Tibial nerve (tissue), 3 donors: Measurements from ENCODE around the gene ZNF500.

Source experiments
- POLR2A ChIP-seq, 2 donors: fragments of 450-650 bp; IDR thresholded peaks; one replicate each; pipeline ENCODE4 v1.6.1; 2017; ENCODE audit warnings: antibody characterized with exemption in 2 of 2, mild to moderate bottlenecking in 2 of 2, moderate library complexity in 2 of 2
- TF ChIP-seq, protein P1 (sequence below), 5 experiments: fragments of 200-600 bp in 3 of 5; fragments of 450-650 bp in 2 of 5; sonication (generic) in 3 of 5; IDR thresholded peaks; one replicate each; pipeline ENCODE4 v1.5.1; 2016 to 2019; ENCODE audit warnings: antibody characterized with exemption in 5 of 5, mild to moderate bottlenecking in 3 of 5, moderate library complexity in 2 of 5

DNA sequence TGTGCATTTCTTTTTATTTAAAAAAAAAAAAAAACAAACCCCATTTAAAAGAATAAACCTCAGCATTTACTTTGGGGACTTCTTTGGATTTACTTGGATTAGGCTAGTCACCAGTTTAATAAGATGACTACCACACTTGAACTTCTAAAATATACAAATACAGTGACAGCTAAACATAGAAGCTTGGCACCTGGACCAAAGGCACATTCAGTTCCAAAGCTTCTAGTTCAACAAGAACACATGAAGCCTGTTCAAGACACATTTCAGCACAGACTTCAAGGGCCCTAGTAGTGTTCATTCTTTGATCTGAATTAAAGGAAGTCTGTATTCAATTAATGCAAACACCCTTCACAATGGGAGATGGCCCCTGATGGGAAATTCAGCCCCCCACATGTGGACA is 47.1 kb upstream of the ZNF500 start:
- no peak for TF ChIP-seq POLR2A (IDR thresholded peaks at IDR 0.05)
- TF ChIP-seq, protein P1, sequence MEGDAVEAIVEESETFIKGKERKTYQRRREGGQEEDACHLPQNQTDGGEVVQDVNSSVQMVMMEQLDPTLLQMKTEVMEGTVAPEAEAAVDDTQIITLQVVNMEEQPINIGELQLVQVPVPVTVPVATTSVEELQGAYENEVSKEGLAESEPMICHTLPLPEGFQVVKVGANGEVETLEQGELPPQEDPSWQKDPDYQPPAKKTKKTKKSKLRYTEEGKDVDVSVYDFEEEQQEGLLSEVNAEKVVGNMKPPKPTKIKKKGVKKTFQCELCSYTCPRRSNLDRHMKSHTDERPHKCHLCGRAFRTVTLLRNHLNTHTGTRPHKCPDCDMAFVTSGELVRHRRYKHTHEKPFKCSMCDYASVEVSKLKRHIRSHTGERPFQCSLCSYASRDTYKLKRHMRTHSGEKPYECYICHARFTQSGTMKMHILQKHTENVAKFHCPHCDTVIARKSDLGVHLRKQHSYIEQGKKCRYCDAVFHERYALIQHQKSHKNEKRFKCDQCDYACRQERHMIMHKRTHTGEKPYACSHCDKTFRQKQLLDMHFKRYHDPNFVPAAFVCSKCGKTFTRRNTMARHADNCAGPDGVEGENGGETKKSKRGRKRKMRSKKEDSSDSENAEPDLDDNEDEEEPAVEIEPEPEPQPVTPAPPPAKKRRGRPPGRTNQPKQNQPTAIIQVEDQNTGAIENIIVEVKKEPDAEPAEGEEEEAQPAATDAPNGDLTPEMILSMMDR (IDR thresholded peaks at IDR 0.05) = no peak
